Parathyroid adenoma (tissue), 2 donors: Measurements from ENCODE around the gene HSP90B1.

Experiments
- H2AFZ ChIP-seq: fragments of 300-600 bp; sonication (generic); one replicate; pipeline ENCODE4 v1.7.0; 2017; ENCODE audit warnings: antibody characterized with exemption, mild to moderate bottlenecking
- H3K27ac ChIP-seq: fragments of 300-600 bp; sonication (generic); one replicate; pipeline ENCODE4 v1.7.0; 2017
- H3K27me3 ChIP-seq: fragments of 300-600 bp; sonication (generic); one replicate; pipeline ENCODE4 v1.7.0; 2017; ENCODE audit warnings: low read length; ENCODE audit not compliant: control insufficient read depth, insufficient read depth
- H3K36me3 ChIP-seq: fragments of 300-600 bp; sonication (generic); one replicate; pipeline ENCODE4 v1.7.0; 2017; ENCODE audit warnings: low read length; ENCODE audit not compliant: control insufficient read depth, insufficient read depth
- H3K4me1 ChIP-seq: fragments of 300-600 bp; sonication (generic); one replicate; pipeline ENCODE4 v1.7.0; 2017; ENCODE audit warnings: control low read depth
- H3K4me2 ChIP-seq: fragments of 300-600 bp; sonication (generic); one replicate; pipeline ENCODE4 v1.7.0; 2017; ENCODE audit warnings: low read length
- H3K4me3 ChIP-seq: fragments of 300-600 bp; sonication (generic); one replicate; pipeline ENCODE4 v1.7.0; 2017; ENCODE audit warnings: low read depth, low read length
- H3K79me2 ChIP-seq: fragments of 300-600 bp; sonication (generic); one replicate; pipeline ENCODE4 v1.7.0; 2017; ENCODE audit warnings: control low read depth
- H3K9ac ChIP-seq: fragments of 300-600 bp; sonication (generic); one replicate; pipeline ENCODE4 v1.7.0; 2017; ENCODE audit warnings: mild to moderate bottlenecking
- H3K9me3 ChIP-seq: fragments of 300-600 bp; sonication (generic); one replicate; pipeline ENCODE4 v1.7.0; 2017; ENCODE audit warnings: low read length; ENCODE audit not compliant: control insufficient read depth
- TF ChIP-seq, protein P1 (sequence below): fragments of 300-600 bp; sonication (generic); IDR thresholded peaks from one replicate; pipeline ENCODE4 v1.7.0; 2017; ENCODE audit warnings: antibody characterized with exemption, mild to moderate bottlenecking
- donor health status: primary hyperparathyroidism.

The HSP90B1 gene

DNA sequence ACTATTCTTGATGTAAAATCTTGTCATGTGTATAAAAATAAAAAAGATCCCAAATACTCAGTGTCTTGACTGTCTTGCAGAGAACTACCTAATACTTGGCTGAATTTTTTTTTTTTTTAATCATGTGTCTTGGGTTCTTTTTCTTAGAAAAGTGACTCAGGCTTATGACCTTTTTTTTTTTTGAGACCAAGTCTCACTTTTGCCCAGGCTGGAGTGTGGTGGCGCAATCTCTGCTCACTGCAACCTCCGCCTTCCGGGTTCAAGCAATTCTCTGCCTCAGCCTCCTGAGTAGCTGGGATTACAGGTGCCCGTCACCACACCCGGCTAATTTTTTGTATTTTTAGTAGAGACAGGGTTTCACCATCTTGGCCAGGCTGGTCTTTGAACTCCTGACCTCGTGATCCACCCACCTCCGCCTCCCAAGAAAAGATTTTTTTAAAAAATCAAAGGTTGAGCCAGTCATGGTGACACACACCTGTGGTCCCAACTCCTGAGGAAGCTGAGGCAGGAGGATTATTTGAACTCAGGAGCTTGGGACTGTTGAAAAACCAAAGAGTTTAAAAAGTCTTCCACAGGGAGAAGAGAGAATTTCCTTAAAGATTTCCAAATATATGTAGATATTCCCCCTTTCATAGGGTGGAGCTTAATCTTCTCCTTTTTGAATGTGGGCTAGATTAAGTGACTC lies 17.8 kb downstream of the HSP90B1 start:
- TF ChIP-seq, protein P1, sequence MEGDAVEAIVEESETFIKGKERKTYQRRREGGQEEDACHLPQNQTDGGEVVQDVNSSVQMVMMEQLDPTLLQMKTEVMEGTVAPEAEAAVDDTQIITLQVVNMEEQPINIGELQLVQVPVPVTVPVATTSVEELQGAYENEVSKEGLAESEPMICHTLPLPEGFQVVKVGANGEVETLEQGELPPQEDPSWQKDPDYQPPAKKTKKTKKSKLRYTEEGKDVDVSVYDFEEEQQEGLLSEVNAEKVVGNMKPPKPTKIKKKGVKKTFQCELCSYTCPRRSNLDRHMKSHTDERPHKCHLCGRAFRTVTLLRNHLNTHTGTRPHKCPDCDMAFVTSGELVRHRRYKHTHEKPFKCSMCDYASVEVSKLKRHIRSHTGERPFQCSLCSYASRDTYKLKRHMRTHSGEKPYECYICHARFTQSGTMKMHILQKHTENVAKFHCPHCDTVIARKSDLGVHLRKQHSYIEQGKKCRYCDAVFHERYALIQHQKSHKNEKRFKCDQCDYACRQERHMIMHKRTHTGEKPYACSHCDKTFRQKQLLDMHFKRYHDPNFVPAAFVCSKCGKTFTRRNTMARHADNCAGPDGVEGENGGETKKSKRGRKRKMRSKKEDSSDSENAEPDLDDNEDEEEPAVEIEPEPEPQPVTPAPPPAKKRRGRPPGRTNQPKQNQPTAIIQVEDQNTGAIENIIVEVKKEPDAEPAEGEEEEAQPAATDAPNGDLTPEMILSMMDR: no peak
- Histone ChIP-seq H3K4me3 (no peak overlapping the region), H3K27me3 (no peaks in the 10 kb centered on the region), H3K9me3 (no peaks in the 10 kb centered on the region), H3K36me3 (no peaks in the 10 kb centered on the region), H3K79me2 (no peaks in the 10 kb centered on the region), H3K4me2 (no peak overlapping the region), H3K4me1 (no peaks in the 10 kb centered on the region), H3K27ac (no peak overlapping the region), H2AFZ (no peak overlapping the region), H3K9ac (no peak overlapping the region)

DNA sequence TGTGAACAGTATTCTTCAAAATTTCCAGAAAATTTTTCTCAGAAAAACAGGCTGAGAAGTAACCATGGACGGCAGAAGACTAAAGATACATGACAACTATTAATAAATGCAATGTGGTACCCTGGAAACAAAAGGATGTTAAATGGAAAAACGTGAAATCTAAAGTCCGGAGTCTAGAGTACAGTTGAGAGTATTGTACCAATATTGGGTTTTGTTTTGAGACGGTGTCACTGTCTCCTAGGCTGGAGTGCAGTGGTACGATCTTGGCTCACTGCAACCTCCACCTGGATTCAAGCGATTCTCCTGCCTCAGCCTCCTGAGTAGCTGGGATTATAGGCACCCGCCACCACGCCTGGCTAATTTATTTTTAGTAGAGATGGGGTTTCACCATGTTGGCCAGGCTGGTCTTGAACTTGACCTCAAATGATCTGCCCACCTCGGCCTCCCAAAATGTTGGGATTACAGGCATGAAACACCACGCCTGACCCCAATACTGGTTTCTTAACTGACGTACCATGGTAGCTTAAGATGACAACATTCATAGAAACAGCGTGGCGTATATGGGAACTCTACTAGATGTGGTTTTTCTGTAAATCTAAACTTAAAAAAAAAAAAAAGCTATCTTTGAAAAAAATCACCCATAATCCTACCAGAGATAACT lies 18.7 kb downstream of the HSP90B1 start:
- no peaks in the 10 kb centered on the region for H3K36me3 ChIP-seq
- no peaks in the 10 kb centered on the region for H3K27me3 ChIP-seq

GRCh38 chr12:103952497-103952896 lies 22.3 kb downstream of the HSP90B1 start:
- no peak overlapping the region for H3K9ac ChIP-seq
- H3K79me2 ChIP-seq: peaks cover 11% of the 10 kb centered on the region
- H3K4me3 ChIP-seq: no peak overlapping the region
- H3K36me3 ChIP-seq: no peaks in the 10 kb centered on the region
- H3K27me3 ChIP-seq: no peaks in the 10 kb centered on the region
- no peak overlapping the region for H2AFZ ChIP-seq
- H3K9me3 ChIP-seq: no peaks in the 10 kb centered on the region
- peaks cover 9% of the 10 kb centered on the region for H3K4me1 ChIP-seq
- TF ChIP-seq, protein P1: no peak
- H3K27ac ChIP-seq: no peak overlapping the region
- no peak overlapping the region for H3K4me2 ChIP-seq

More for the DNA sequence above, 18.7 kb downstream of the HSP90B1 start:
- Histone ChIP-seq H3K27ac (no peak overlapping the region), H2AFZ (no peak overlapping the region), H3K79me2 (no peaks in the 10 kb centered on the region), H3K4me2 (no peak overlapping the region), H3K4me3 (no peak overlapping the region), H3K4me1 (no peaks in the 10 kb centered on the region), H3K9me3 (no peaks in the 10 kb centered on the region), H3K9ac (no peak overlapping the region)
- TF ChIP-seq, protein P1: no peak

- Histone ChIP-seq H3K36me3 (no peaks in the 10 kb centered on the region), H2AFZ (peak overlapping the region; percentile 97), H3K9ac (no peak overlapping the region), H3K9me3 (no peaks in the 10 kb centered on the region), H3K4me1 (peaks cover 10% of the 10 kb centered on the region), H3K4me2 (peak overlapping the region; percentile 99), H3K4me3 (peak overlapping the region; percentile 78), H3K27ac (no peak overlapping the region), H3K27me3 (no peaks in the 10 kb centered on the region), H3K79me2 (peaks cover 11% of the 10 kb centered on the region)
- TF ChIP-seq, protein P1: no peak
Measured at GRCh38 chr12:103955811-103956508, 25.8 kb downstream of the HSP90B1 start.
